Neural progenitor cell (in vitro differentiated cells): ENCODE measurements around the gene NCS1.

Source experiments
- CTCF ChIP-seq: fragments of 200-600 bp; sonication (generic); IDR thresholded peaks from 2 replicates; pipeline ENCODE4 v1.5.1; 2017; ENCODE audit warnings: antibody characterized with exemption, mild to moderate bottlenecking
- EZH2phosphoT487 ChIP-seq: fragments of 200-600 bp; sonication (generic); IDR thresholded peaks from 2 replicates; pipeline ENCODE4 v1.6.1; 2017; ENCODE audit warnings: antibody characterized with exemption

GRCh38 chr9:130276121-130276520 lies 103.9 kb downstream of the NCS1 start:
- TF ChIP-seq CTCF (no peak), EZH2phosphoT487 (no peak)
